Stimulated activated CD8-positive, alpha-beta memory T cell treated with anti-CD3 and anti-CD28 coated beads, Interleukin-12 subunit alpha, Interleukin-12 subunit beta, amount 100 ng/mL, for 24 hours (primary cell): ENCODE results near the gene POLR2L.
A peak's percentile ranks its signal among the peaks of the same experiment; 100 is the strongest.

Source experiments
- DNase-seq: peaks from one replicate; pipeline ENCODE4 v3.0.0-alpha.2; 2020; ENCODE audit errors: extremely low read depth

The POLR2L gene

GRCh38 chr11:826836-827145, 15.5 kb downstream of the POLR2L start:
- no peak for DNase-seq

- DNase-seq = no peak
These were observed 16.1 kb downstream of the POLR2L start for GRCh38 chr11:826227-826621.

GRCh38 chr11:825366-826226, 16.7 kb downstream of the POLR2L start:
- DNase-seq = no peak

GRCh38 chr11:824942-825341, 17.4 kb downstream of the POLR2L start:
- no peak for DNase-seq

GRCh38 chr11:824292-824880, 17.9 kb downstream of the POLR2L start:
- DNase-seq = no peak

GRCh38 chr11:823441-824291, 18.7 kb downstream of the POLR2L start:
- DNase-seq = no peak

- no peak for DNase-seq
These were observed 20.6 kb downstream of the POLR2L start for GRCh38 chr11:821512-822371.

GRCh38 chr11:820655-821511, 21.4 kb downstream of the POLR2L start:
- DNase-seq = no peak

- DNase-seq = peak; percentile 88
These were observed 22.2 kb downstream of the POLR2L start for GRCh38 chr11:819943-820649.

- DNase-seq = peak; percentile 79
These were observed 23.0 kb downstream of the POLR2L start for GRCh38 chr11:819129-819931.

- DNase-seq = no peak
These were observed 23.8 kb downstream of the POLR2L start, which contains the start of gene PNPLA2 for GRCh38 chr11:818396-819128. Gene PNPLA2 (plus strand): TSS chr11:818914. CDS start chr11:819719, 805 bp downstream.

- no peak for DNase-seq
These were observed 25.9 kb downstream of the POLR2L start for GRCh38 chr11:816433-816779.

GRCh38 chr11:815675-816432, 26.5 kb downstream of the POLR2L start:
- no peak for DNase-seq

- DNase-seq = no peak
These were observed 28.8 kb downstream of the POLR2L start for GRCh38 chr11:813456-814096.

- no peak for DNase-seq
These were observed 29.3 kb downstream of the POLR2L start for GRCh38 chr11:813072-813455.

- DNase-seq = no peak
These were observed 29.9 kb downstream of the POLR2L start for GRCh38 chr11:812390-812789.
